Measurements from ENCODE around the gene CEP83.

Gene CEP83

GRCh38 chr12:94297876-94298505, 161.7 kb downstream of the CEP83 start:
- DNase-seq, result no peak

DNA sequence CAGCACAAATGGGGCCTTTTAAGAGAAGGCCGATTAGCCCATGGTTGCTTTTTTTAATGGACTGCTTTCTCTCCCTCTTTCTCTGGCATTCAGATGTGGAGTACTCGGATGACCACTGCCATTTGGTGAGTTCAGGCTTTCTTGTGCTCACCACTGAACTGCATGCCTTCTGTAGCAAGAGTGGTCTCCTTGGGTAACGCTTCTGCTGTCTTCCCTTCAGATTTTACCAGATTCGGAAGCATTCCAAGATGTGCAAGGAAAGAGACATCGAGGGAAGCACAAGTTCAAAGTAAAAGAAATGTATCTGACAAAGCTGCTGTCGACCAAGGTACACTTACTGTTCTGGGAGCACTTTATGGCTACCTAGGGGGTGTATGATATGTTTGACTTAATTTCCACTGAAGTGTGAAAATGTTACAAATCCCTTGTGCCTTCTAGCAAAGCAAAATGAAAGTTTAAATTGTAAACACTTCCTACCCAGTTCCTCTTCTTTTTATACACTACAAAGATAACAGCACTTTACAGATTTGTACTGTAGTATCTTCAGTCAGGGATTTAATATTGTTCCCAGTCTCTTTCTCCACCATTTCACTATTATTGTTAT, 162.5 kb downstream of the CEP83 start:
- no peak for DNase-seq

- DNase-seq, result no peak
Measured at GRCh38 chr12:94290353-94290752, 169.3 kb downstream of the CEP83 start.

DNA sequence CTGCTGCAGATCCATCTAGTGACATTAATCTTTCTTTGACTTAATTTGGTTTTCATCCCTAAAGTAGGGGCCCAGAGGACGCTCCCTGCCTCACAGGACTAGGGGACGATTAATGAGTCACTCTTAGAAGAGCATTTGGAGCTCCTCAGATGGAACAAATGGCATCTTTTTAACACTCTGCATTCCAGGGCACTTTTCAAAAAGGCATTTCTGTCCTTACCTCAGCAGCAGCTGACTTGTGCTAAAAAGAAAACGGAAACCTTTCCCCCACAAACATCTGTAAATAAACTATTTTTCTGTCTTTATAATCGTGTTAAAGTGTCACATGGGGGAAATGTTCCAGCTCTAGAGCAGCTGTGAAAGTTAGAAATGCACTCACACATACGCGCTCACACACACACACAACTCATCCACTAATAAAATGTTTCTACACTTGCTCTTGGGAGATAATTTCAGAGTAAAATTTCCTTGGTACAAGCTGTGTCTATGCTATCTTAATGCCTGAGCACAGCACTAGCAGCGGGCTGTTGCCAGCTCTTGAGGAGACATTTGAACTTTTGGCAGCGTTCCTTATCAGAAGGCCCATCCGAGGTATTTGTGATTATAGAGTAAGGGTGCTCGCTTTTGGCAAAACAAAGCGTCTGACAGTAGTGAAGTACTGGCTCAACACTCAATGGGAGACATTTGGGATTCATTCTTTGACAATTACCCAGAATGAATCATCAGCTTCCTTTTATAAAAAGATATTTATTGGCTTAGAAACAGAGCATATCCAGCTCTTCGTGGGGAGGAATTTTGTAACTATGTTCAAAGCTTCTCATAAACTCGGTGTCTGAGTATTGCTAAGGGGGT, 170.0 kb downstream of the CEP83 start:
- DNase-seq, result no peak

GRCh38 chr12:94287245-94287628, 172.4 kb downstream of the CEP83 start:
- DNase-seq, result no peak

DNA sequence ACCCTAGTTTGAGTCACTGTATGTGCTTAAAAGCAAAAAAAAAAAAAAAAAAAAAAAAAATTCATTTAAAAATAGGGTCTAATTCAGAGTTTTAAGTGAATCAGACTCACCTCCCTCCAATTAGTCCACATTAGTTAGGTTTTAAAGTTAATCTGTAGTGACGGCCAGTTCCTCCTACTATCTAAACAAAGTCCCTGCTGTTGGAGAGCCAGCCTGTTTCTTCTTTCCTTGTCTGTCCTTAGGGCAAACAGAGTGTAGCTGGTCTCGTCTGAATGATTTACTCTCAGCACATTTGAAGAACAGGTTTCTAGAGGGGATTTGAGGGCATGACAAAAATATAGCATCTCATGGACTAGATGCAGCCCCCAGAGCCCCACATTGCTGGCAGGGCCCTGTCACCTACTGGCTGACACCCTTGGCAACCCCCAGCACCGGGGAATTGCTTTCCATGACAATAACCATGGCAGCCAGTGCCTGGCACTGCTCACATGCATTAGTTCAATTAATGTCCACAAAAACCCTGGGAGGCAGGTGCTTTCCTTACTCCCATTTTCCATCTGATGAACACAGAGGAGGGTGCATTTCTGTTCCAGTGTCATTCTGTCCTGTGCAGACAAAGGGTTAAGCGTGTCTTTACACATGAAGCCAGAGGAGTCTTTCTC, 173.0 kb downstream of the CEP83 start:
- no peak for DNase-seq

DNA sequence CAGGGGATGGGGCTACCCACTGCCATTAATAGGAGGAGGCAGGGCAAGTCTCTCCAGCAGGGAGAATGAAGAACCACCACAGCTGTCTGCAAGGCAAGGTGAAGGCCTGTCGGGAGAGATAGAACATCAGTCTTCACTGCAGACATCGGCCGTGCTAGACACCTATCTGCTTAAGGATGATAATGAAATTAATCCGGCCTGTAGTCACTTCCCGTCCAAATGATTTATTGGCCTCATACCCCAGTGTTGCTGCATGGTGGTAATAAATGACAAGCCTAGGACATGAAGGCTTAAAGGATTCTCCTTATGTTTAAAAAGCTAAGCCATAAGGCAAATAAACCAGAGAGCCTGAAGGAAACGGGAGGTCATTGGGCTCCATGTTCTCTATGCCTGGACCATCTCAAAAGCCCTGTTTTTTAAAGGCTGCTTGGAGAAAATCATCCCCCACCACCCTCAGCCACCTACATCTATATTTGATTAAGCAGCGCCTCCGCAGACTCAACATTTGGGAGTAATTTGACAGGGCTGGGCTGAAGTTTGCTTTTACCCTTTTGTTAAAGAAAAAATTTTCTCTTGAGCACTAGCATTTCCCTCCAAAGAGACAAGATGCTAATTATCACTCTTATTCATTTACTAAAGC, 173.6 kb downstream of the CEP83 start:
- no peak for DNase-seq

- no peak for DNase-seq
Measured at GRCh38 chr12:94284859-94285258, 174.8 kb downstream of the CEP83 start.

DNA sequence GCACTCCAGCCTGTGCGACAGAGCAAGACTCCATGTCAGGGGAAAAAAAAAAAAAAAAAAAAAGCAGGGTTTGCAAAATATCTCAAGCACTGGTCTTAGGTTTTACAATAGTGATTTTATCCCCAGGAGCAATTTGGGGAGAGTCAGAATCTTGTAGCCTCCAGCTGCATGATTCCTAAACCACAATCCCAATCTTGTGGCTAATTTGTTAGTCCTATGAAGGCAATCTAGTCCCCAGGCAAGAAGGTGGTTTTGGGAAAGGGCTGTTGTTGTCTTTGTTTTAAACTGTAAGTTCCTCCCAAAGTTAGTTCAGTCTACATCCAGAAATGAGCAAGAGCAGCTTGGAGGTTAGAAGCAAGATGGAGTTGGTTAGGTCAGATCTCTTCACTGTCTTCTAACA, 175.6 kb downstream of the CEP83 start:
- DNase-seq, result no peak

- no peak for DNase-seq
Measured at GRCh38 chr12:94282675-94283074, 177.0 kb downstream of the CEP83 start.

- no peak for DNase-seq
Measured at GRCh38 chr12:94280063-94280462, 179.6 kb downstream of the CEP83 start.

DNA sequence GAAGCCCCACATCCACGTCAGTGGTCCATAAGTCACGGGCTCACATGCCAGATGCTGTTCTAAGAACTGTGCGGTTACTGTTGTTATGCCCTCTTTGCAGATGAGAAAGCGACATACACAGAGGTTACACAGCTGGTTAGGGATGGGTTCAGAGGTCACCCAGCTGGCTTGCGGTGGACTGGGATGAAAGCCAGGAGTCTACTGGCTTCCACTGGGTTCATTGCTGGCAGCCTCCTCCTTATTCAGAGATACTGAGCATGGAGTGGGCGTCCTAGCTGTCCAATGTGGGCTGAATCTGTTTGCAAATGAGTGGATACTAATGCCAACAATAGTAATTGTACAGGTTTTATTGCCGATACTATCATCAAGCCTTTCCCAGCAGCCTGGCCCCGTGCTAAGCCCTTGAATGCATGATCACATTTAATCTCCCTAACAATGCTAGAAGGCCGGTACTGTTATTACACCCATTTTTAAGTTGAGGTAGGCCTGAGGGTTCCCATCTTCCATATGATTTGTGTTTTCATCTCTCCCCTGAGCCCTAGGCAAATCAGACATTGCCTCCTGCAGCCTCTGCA, 182.2 kb downstream of the CEP83 start:
- no peak for DNase-seq

DNA sequence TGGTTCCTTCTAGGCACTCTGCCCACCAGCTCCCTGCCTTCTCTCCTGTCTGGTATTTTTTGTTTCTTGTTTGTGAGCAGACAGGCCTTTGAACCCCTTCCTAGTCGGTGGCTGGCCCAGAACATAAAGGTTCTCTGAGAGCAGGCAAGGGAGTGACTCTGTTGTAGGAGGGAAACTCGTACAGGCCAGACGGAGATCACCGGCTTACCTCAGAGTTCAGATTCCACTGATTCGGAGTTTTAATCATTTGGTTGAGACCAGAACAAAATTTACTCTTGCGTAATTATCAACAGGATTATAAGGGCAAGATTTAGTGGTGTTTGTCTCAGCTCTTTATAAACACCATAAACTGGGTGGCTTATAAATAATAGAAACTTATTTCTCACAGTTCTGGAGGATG, 182.9 kb downstream of the CEP83 start:
- no peak for DNase-seq

GRCh38 chr12:94273272-94273671, 186.4 kb downstream of the CEP83 start:
- no peak for DNase-seq

- no peak for DNase-seq
Measured at GRCh38 chr12:94272280-94272679, 187.4 kb downstream of the CEP83 start.

DNA sequence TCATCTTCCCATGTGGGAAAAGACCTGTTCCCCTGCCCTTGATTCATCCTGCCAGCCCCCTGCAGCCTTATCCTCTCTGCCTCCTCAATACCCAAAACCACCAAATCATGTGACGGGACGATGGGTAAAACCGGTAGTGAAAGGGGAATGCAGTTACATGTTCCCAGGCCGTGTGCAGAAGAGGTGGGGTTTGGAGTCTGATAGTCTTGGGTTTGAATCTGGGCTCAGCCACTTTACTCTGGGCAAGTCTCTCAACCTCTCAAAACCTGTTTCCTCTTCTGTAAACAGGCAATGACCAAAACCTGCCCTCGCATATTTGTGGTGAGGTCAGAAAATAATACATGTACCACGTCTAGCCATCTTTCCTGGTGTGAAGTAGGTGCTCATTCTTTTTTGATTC, 188.3 kb downstream of the CEP83 start:
- DNase-seq, result no peak

GRCh38 chr12:94269316-94269999, 190.2 kb downstream of the CEP83 start:
- no peak for DNase-seq

DNA sequence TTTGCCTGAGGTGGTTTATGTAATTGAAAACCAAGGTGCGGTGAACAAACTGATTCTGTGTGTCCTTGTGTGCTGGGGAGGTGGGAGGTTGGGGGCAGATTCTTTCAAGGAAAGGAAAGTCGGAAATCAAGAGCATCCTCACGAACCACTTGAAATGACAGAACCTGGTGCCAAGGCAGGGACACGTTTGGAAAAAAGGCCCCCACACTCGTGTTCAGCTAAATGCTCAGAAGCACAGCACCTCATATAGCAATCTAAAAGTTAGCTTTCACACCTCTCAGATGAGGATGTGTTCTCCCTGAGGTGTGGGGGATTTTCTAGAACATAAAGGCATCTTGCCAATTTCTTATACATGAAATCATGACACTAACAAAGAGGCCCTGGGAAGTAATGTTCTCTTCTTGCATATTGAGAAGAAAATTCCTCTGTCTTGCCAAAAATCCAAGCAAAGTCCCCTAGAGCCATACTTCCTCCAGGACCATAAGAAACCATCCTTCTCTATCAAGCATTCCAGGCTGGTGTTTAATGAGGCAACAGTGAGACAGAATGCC, 191.7 kb downstream of the CEP83 start:
- no peak for DNase-seq

- DNase-seq, result no peak
Measured at GRCh38 chr12:94267537-94267872, 192.2 kb downstream of the CEP83 start.

- DNase-seq, result no peak
Measured at GRCh38 chr12:94266796-94267536, 192.7 kb downstream of the CEP83 start.

Measured in NCI-H2107 (cell line).